D721Med (cell line): Measurements from ENCODE around the gene RAMP1.

ENCODE experiments used
- DNase-seq: peaks from one replicate; pipeline ENCODE4 v3.0.0; 2011; ENCODE audit warnings: low spot score; ENCODE audit not compliant: insufficient read length
- FAIRE-seq: peaks from 2 replicates; lab custom pipeline; 2011; peaks lifted over from hg19 to GRCh38; lab: Jason Lieb, UNC
- TF ChIP-seq, protein P1 (sequence below): IDR thresholded peaks from 2 replicates; pipeline ENCODE4 v1.5.1; 2012; ENCODE audit warnings: mild to moderate bottlenecking, control low read depth; ENCODE audit not compliant: insufficient read depth; ENCODE audit errors: missing control alignments

RAMP1 gene

DNA sequence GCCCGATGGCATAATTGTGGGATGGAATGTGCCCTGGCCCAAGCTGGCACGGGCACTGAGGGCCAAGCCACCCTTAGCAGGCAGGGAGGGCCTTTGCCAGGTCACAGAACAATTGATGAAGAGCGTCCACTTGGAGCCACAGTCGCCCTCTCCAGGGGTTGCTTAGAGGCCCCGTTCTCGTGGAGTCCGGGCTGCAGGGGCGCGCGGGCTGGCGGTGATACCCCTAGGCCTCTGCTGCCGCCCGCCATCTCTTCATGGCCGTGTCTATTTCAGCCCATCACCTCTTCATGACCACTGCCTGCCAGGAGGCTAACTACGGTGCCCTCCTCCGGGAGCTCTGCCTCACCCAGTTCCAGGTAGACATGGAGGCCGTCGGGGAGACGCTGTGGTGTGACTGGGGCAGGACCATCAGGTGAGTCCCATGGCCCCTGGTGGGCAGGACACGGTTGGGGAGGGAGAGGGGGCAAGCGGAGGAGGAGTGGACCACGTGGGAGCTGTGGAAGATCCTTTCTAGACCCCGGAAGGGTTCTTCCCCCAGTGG lies 17.6 kb downstream of the RAMP1 start:
- no peak for DNase-seq
- TF ChIP-seq, protein P1, sequence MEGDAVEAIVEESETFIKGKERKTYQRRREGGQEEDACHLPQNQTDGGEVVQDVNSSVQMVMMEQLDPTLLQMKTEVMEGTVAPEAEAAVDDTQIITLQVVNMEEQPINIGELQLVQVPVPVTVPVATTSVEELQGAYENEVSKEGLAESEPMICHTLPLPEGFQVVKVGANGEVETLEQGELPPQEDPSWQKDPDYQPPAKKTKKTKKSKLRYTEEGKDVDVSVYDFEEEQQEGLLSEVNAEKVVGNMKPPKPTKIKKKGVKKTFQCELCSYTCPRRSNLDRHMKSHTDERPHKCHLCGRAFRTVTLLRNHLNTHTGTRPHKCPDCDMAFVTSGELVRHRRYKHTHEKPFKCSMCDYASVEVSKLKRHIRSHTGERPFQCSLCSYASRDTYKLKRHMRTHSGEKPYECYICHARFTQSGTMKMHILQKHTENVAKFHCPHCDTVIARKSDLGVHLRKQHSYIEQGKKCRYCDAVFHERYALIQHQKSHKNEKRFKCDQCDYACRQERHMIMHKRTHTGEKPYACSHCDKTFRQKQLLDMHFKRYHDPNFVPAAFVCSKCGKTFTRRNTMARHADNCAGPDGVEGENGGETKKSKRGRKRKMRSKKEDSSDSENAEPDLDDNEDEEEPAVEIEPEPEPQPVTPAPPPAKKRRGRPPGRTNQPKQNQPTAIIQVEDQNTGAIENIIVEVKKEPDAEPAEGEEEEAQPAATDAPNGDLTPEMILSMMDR = no peak
- no peak for FAIRE-seq

DNA sequence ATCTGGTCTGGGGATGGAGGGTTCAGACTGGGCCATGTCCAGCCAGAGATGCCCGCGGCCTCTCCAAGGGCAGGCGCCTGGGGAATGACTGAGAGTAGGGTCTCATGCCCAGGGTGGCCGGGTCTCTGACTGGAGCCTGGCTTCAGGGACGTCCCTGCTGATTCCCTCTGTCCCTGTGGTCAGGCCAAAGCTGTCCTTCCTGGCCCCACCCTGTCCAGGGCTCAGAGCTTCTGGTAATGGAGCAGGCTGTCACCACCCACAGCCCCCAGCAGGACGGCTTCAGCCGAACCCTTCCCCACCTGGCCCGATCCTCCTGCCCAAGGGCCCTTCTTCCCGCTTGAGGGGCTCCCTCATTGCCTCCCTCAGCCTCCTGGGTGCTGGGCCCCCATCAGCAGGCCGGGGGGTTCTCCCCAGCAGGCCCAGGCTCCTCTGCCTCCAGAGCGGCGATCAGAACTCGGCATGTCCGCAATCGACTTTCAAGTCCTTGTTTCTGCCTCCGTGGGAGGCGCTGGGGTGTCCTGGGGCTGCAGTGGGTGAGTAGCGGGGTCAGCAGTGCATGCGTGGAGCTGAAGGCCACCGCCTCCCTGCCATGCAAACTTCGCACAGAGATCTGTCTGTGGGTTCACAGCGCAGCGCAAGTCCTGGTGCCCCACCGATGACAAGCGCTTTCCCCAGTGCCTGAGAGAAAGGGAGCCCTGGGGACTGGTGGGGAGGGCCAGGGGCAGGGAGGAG lies 18.3 kb downstream of the RAMP1 start:
- DNase-seq (no peak), FAIRE-seq (no peak)
- TF ChIP-seq, protein P1 = no peak

DNA sequence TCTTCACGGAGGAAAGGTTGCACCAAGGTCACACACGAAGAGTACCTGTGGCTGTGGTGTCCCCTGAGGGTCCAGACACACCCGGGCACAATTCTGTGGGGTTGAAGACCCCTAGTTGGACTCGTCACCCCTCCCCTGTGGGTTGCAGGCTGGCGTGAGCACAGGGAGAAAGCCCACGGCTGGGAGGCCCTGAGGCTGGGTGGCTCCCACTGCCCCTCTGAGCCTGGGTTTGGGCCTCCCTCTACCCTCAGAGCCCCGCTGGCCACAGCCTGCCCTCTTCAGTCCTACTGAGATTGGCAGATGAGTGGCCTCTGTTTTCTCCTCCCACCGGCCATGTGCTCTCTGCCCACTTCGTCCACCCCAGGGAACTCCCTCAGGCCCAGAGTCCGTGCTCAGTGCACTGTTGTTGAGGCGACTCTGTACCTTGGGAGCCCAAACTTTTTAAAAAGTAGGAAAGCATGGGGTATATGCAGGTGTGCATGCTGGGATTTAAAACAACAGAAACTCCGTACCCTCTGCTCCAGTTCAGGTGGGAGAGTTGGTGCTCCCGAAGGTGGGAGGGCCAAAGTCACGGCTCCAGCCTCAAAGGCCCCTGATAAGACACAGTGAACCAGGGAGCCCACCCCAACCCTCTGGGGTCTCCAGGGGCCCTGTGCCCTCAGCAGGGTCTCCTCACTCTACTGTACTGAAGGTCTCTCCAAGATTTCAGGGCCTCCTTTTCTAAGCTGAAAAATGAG lies 19.1 kb downstream of the RAMP1 start:
- FAIRE-seq (no peak), DNase-seq (no peak)
- TF ChIP-seq, protein P1 = no peak

DNA sequence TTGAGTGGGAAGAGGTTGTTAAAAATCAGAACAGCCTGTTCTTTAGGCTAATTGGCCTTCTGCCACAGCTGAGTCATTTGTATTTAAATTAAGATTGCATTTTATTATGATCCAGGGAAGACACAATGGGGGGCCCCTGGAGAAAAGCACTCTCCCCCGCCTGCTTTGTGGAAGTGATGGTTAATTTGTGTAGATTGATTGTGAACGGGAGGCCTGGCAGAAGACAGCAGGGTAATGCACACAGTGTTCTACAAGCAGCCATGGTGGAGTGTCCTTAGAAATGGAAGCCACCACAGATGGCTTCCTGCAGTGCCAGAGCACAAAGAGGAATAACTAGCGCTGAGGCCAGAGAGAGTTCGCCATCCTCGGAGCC lies 19.6 kb downstream of the RAMP1 start:
- FAIRE-seq = no peak

DNA sequence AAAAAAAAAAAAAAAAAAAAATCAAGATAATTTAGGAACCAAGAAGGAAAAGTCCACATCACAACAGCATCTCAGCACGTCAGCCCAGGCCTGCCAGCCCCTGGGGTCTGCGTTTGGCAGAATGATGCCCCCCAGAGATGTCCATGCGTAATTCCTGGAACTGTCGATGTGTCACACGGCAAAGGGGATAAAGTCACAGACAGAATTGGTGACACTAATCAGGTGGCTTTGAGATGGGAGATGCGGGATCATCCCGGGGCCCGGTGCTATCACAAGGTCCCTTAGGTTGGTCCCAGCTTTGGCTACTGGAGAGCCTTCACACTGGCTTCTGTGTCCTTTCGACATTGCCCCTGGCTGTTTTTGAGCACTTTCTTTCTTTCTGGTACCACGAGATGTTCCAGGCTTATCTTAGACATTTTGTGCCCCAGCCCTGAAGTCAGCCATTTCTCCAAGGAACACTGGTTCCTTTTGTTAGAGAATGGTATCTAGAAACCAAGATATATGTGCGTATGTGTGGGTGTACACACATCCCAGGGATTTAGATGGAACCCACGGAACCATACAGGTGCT lies 20.7 kb downstream of the RAMP1 start:
- DNase-seq (no peak), FAIRE-seq (no peak)
- TF ChIP-seq, protein P1 = no peak

More for the DNA sequence above, 19.6 kb downstream of the RAMP1 start:
- TF ChIP-seq, protein P1 = no peak
- no peak for DNase-seq

DNA sequence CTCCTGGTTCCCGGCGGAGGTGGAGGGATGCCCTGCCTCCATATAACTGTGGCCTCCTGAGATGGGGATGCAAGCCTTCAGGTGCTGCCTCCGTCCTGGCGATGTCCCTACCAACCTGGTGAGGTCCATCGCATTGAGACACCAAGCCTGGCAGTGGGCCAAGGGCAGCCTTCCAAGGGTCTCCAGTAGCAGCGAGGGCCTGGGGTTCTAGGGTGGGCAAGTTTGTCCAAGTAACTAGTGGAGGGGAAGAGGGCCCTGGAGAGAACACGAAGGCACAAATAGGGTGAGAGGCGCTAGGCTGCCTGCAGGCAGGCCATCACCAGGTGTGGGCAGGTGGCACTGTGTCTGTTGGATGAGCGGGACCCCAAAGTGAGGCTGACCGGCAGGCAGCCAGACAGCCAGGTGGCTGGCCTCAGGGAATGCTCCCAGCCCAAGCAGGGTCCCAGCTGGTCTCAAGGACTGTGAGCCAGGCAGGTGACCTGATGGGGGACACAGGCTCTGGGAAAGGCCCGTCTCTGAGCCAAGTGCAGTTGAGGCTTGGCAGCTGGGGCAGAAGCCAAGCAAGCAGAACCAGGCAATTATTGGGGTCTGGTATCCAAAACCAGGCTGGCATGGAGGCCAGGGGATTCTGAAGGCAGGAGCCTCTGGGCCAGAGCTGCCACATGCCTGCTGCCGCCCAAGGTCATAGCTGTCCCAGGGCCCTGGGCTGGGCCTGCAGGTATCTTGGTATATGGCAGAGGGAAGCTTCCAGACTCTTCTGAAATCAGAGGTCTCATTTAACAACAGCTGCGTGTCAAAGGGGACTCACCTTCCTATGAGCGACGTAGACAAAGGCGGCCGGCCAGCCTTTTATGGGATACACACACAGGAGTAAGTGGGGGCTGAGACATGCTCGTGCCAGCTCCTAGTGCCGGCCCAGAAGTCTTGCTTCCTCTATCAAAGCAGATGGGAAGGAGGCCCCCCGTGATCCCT lies 23.4 kb downstream of the RAMP1 start:
- no peak for DNase-seq
- no peak for FAIRE-seq
- TF ChIP-seq, protein P1 = no peak
